ENCODE measurements around the gene BCL11A. TPM values are rescaled to one million over a fixed set of nuclear protein-coding genes. Genes with fewer than 3 reads are reported as not detected.

BCL11A gene
- total and polyA plus RNA-seq, 4 donors: 0.08 to 8.5 (median 0.47) TPM

DNA sequence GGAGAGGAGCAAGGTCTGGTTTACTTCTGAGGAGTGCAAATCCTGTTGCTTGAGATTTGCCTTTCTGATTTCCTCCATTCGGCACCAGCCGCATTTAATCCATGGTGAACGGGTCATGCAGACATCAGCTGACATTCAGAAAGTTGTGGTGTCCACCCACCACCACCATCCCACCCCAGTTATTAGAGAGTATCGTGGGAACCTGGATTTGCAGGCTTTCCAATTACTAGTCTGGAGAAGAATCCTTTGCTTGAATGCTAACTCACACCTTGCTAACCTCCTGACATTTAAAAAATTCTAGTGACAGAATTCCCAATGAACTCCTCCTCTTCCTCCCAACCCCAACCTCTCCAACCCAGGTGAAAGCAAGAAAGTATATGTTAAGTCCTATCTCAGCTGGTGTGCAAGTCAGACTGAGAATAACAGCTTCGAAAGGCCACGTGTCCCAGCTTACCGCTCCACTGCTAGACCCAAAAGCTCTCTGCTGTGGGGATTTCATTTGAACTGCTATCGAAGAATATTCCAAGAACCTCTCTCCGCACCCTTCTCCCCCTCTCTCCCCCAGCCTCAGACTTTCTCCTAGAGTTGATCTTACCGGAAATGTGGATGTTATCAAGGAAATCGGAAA lies 17.7 kb downstream of the BCL11A start:
- H3K27me3 ChIP-seq (ENCODE audit: control insufficient read depth in 4 of 4, insufficient read depth in 4 of 4, low read length in 3 of 4): peaks cover 0 to 3% (median 0%) of the 10 kb centered on the region in 4 donors
- no peak overlapping the region for H3K27ac ChIP-seq (ENCODE audit: low read depth in 1 of 2, low read length in 2 of 2)
- H3K4me3 ChIP-seq (ENCODE audit: low read depth in 1 of 3, low read length in 3 of 3): no peak overlapping the region
- TF ChIP-seq FOXA2 (IDR thresholded peaks at IDR 0.05) (no peak), HNF4A (conservative IDR thresholded peaks at IDR 0.05) (no peak), NR2F2 (IDR thresholded peaks at IDR 0.05) (no peak), HNF4G (IDR thresholded peaks at IDR 0.05) (no peak), EGR1 (IDR thresholded peaks at IDR 0.05; ENCODE audit: low read depth in 2 of 2) (no peak), JUND (IDR thresholded peaks at IDR 0.05) (no peak), YY1 (IDR thresholded peaks at IDR 0.05) (no peak), RXRA (IDR thresholded peaks at IDR 0.05) (no peak)
- TF ChIP-seq, protein P1, sequence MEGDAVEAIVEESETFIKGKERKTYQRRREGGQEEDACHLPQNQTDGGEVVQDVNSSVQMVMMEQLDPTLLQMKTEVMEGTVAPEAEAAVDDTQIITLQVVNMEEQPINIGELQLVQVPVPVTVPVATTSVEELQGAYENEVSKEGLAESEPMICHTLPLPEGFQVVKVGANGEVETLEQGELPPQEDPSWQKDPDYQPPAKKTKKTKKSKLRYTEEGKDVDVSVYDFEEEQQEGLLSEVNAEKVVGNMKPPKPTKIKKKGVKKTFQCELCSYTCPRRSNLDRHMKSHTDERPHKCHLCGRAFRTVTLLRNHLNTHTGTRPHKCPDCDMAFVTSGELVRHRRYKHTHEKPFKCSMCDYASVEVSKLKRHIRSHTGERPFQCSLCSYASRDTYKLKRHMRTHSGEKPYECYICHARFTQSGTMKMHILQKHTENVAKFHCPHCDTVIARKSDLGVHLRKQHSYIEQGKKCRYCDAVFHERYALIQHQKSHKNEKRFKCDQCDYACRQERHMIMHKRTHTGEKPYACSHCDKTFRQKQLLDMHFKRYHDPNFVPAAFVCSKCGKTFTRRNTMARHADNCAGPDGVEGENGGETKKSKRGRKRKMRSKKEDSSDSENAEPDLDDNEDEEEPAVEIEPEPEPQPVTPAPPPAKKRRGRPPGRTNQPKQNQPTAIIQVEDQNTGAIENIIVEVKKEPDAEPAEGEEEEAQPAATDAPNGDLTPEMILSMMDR (IDR thresholded peaks at IDR 0.05; ENCODE audit: low read depth, low read length, missing input control): no peak
- TF ChIP-seq, protein P2, sequence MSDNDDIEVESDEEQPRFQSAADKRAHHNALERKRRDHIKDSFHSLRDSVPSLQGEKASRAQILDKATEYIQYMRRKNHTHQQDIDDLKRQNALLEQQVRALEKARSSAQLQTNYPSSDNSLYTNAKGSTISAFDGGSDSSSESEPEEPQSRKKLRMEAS (IDR thresholded peaks at IDR 0.05): no peak
- peaks cover 0 to 7% (median 2%) of the 10 kb centered on the region in 4 donors for H3K4me1 ChIP-seq (ENCODE audit: control insufficient read depth in 4 of 4, insufficient read depth in 4 of 4, low read length in 3 of 4)
- no peak for DNase-seq (ENCODE audit: low spot score)
- H3K36me3 ChIP-seq (ENCODE audit: control insufficient read depth in 4 of 4, insufficient read depth in 3 of 4, low read depth in 1 of 4, low read length in 3 of 4): no peaks in the 10 kb centered on the region
- H3K9ac ChIP-seq (ENCODE audit: low read depth in 1 of 2, low read length in 2 of 2): no peak overlapping the region
- H3K9me3 ChIP-seq (ENCODE audit: control insufficient read depth in 4 of 4, low read length in 3 of 4): no peaks in the 10 kb centered on the region
- WGBS: 86% methylated on average over 11 of the region's 11 CpGs

DNA sequence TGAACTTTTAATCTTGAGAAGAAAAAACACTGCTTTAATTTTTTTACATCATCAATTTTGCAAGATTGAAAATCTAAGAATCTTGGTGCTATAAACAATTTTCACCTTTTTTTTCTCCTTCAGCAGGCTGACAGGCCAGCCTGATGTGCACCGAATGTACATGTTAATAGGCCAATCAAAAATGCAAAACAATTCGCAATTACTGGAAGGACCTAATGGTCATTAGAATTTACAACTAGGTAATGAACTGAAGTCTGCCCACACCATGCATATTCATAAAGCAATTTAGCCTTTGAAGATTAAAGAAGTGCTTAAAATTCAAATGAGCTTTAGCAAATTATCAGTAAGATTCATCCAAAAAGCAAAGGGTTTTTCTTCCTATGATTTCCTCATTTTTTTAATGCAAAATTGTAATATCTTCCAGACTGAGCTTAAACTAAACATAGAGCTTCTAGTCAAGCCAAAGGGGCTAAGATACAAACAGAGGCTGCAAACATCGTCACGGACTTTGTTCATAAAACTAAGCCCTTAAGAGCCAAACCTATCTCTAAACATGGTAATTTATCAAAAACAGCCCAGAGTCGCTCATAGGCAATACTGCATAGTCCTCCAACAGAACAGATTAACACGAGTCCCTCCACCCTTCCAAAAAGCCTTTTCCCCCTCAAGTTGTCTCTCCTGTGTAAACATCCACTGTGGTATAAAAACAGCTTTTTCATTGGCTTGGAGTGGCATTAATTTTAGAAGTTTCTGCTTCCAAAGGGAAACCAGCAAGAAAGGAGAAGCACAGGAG lies 18.4 kb downstream of the BCL11A start:
- no peaks in the 10 kb centered on the region for H3K9me3 ChIP-seq (ENCODE audit: control insufficient read depth in 4 of 4, low read length in 3 of 4)
- peaks cover 0 to 2% (median 0%) of the 10 kb centered on the region in 4 donors for H3K27me3 ChIP-seq (ENCODE audit: control insufficient read depth in 4 of 4, insufficient read depth in 4 of 4, low read length in 3 of 4)
- H3K27ac ChIP-seq (ENCODE audit: low read depth in 1 of 2, low read length in 2 of 2): no peak overlapping the region
- H3K36me3 ChIP-seq (ENCODE audit: control insufficient read depth in 4 of 4, insufficient read depth in 3 of 4, low read depth in 1 of 4, low read length in 3 of 4): no peaks in the 10 kb centered on the region
- no peak overlapping the region for H3K4me3 ChIP-seq (ENCODE audit: low read depth in 1 of 3, low read length in 3 of 3)
- H3K9ac ChIP-seq (ENCODE audit: low read depth in 1 of 2, low read length in 2 of 2): no peak overlapping the region
- WGBS: 69% methylated on average over 6 of the region's 6 CpGs
- peaks cover 0 to 12% (median 7%) of the 10 kb centered on the region in 4 donors for H3K4me1 ChIP-seq (ENCODE audit: control insufficient read depth in 4 of 4, insufficient read depth in 4 of 4, low read length in 3 of 4)
- DNase-seq (ENCODE audit: low spot score): no peak
- TF ChIP-seq FOXA1 (IDR thresholded peaks at IDR 0.05) (no peak), HNF4G (IDR thresholded peaks at IDR 0.05) (no peak), FOXA2 (IDR thresholded peaks at IDR 0.05) (no peak), RAD21 (IDR thresholded peaks at IDR 0.05) (no peak), JUND (IDR thresholded peaks at IDR 0.05) (no peak), EGR1 (IDR thresholded peaks at IDR 0.05; ENCODE audit: low read depth in 2 of 2) (no peak), NR2F2 (IDR thresholded peaks at IDR 0.05) (no peak), YY1 (IDR thresholded peaks at IDR 0.05) (no peak), GABPA (IDR thresholded peaks at IDR 0.05 in 1 of 2, conservative IDR thresholded peaks at IDR 0.05 in 1 of 2) (no peak), RXRA (IDR thresholded peaks at IDR 0.05) (no peak)
- TF ChIP-seq, protein P3, sequence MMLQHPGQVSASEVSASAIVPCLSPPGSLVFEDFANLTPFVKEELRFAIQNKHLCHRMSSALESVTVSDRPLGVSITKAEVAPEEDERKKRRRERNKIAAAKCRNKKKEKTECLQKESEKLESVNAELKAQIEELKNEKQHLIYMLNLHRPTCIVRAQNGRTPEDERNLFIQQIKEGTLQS (IDR thresholded peaks at IDR 0.05): no peak
- TF ChIP-seq, protein P1 (IDR thresholded peaks at IDR 0.05; ENCODE audit: low read depth, low read length, missing input control): no peak

All from liver (tissue), 9 donors.